ENCODE measurements around the gene TFF1. TPM values are rescaled to one million over a fixed set of nuclear protein-coding genes. Genes with fewer than 3 reads are reported as not detected.

Gene TFF1
- total RNA-seq, 1 donor from 2014 or later, result not detected

- no peak for DNase-seq
- H3K4me3 Mint-ChIP-seq, result no peak overlapping the region
- peaks cover 2% of the 10 kb centered on the region for H3K36me3 Mint-ChIP-seq (ENCODE audit: low read depth)
- POLR2A ChIA-PET, result no interaction called here
- ATAC-seq (ENCODE audit: low read depth), result no peak
- peaks cover 21% of the 10 kb centered on the region for H3K9me3 Mint-ChIP-seq
- CTCF ChIA-PET, result no interaction called here
- peaks cover 3% of the 10 kb centered on the region for H3K4me1 Mint-ChIP-seq
- TF ChIP-seq CTCF (IDR thresholded peaks at IDR 0.05), result no peak
- H3K27ac Mint-ChIP-seq, result no peak overlapping the region
- peaks cover 22% of the 10 kb centered on the region for H3K27me3 Mint-ChIP-seq
- intact Hi-C loops (cut with micrococcal nuclease), result loop anchor here (10.0 kb wide), 1 partner anchor 482 kb away; no protein-coding TSS in a partner anchor
These were observed 33.6 kb downstream of the TFF1 start for GRCh38 chr21:42332557-42333317.

GRCh38 chr21:42331660-42332059, 34.7 kb downstream of the TFF1 start:
- no peak for TF ChIP-seq CTCF (IDR thresholded peaks at IDR 0.05)
- ChIA-PET POLR2A (no interaction called here), CTCF (no interaction called here)
- peaks cover 14% of the 10 kb centered on the region for H3K27me3 Mint-ChIP-seq
- H3K4me3 Mint-ChIP-seq, result no peak overlapping the region
- H3K4me1 Mint-ChIP-seq, result no peaks in the 10 kb centered on the region
- H3K9me3 Mint-ChIP-seq, result peaks cover 21% of the 10 kb centered on the region
- no peak for ATAC-seq (ENCODE audit: low read depth)
- no peak overlapping the region for H3K27ac Mint-ChIP-seq
- intact Hi-C loops (cut with micrococcal nuclease), result loop anchor here (10.0 kb wide), 1 partner anchor 483 kb away; no protein-coding TSS in a partner anchor
- DNase-seq, result no peak
- peaks cover 2% of the 10 kb centered on the region for H3K36me3 Mint-ChIP-seq (ENCODE audit: low read depth)

GRCh38 chr21:42330380-42331371, 35.7 kb downstream of the TFF1 start:
- Mint-ChIP-seq H3K27ac (no peak overlapping the region), H3K27me3 (peaks cover 14% of the 10 kb centered on the region), H3K36me3 (ENCODE audit: low read depth) (peaks cover 2% of the 10 kb centered on the region), H3K4me3 (no peak overlapping the region), H3K9me3 (peaks cover 21% of the 10 kb centered on the region), H3K4me1 (no peaks in the 10 kb centered on the region)
- TF ChIP-seq CTCF (IDR thresholded peaks at IDR 0.05), result no peak
- ChIA-PET CTCF (interaction anchor here (0.9 kb wide), 1 partner anchor 20 kb away, joined by 3 read pairs; no protein-coding TSS in a partner anchor), POLR2A (no interaction called here)
- intact Hi-C loops (cut with micrococcal nuclease), result loop anchor here (10.0 kb wide), 1 partner anchor 484 kb away; no protein-coding TSS in a partner anchor
- ATAC-seq (ENCODE audit: low read depth) (no peak), DNase-seq (no peak)

GRCh38 chr21:42324896-42325295, 41.4 kb downstream of the TFF1 start:
- ChIA-PET POLR2A (no interaction called here), CTCF (interaction anchor here (1.1 kb wide), 1 partner anchor 15 kb away, joined by 3 read pairs; no protein-coding TSS in a partner anchor)
- DNase-seq (no peak), ATAC-seq (ENCODE audit: low read depth) (no peak)
- intact Hi-C loops (cut with micrococcal nuclease), result no loop called here
- no peaks in the 10 kb centered on the region for H3K9me3 Mint-ChIP-seq
- no peaks in the 10 kb centered on the region for H3K36me3 Mint-ChIP-seq (ENCODE audit: low read depth)
- H3K4me3 Mint-ChIP-seq, result no peak overlapping the region
- peaks cover 2% of the 10 kb centered on the region for H3K4me1 Mint-ChIP-seq
- TF ChIP-seq CTCF (IDR thresholded peaks at IDR 0.05), result no peak
- H3K27me3 Mint-ChIP-seq, result peaks cover 19% of the 10 kb centered on the region
- no peak overlapping the region for H3K27ac Mint-ChIP-seq

- ATAC-seq (ENCODE audit: low read depth) (no peak), DNase-seq (no peak)
- intact Hi-C loops (cut with micrococcal nuclease), result no loop called here
- Mint-ChIP-seq H3K36me3 (ENCODE audit: low read depth) (no peaks in the 10 kb centered on the region), H3K4me1 (peaks cover 17% of the 10 kb centered on the region), H3K9me3 (no peaks in the 10 kb centered on the region), H3K27me3 (peaks cover 19% of the 10 kb centered on the region), H3K4me3 (no peak overlapping the region), H3K27ac (no peak overlapping the region)
- CTCF ChIA-PET, result no interaction called here
- POLR2A ChIA-PET, result no interaction called here
- no peak for TF ChIP-seq CTCF (IDR thresholded peaks at IDR 0.05)
These were observed 44.5 kb downstream of the TFF1 start for GRCh38 chr21:42321845-42322244.

Measured in activated B cell treated with CpG ODN at 0.5 μM for 24 hours (primary cell).